ENCODE measurements around the gene COL2A1.

COL2A1 gene

GRCh38 chr12:47942614-47943225, 61.6 kb downstream of the COL2A1 start:
- no peak for DNase-seq

- peak; percentile 20 to 42 for DNase-seq
Observed at GRCh38 chr12:47941871-47942613, 62.2 kb downstream of the COL2A1 start.

DNA sequence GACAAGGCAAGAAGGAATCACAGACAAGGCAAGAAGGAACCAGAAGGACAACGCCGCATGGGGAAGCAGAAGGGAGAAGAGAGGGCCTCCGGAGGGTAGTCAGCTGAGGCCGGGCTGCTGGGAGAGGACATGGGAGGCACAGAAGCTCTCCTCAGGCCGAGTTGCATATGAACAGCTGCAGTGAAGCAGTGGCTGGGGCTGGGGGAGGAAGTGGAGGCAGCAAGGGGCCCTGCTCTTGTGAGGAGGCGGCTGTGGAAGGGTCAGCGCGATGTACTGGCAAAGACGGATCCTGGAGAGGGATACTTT, 62.8 kb downstream of the COL2A1 start:
- DNase-seq: no peak

DNA sequence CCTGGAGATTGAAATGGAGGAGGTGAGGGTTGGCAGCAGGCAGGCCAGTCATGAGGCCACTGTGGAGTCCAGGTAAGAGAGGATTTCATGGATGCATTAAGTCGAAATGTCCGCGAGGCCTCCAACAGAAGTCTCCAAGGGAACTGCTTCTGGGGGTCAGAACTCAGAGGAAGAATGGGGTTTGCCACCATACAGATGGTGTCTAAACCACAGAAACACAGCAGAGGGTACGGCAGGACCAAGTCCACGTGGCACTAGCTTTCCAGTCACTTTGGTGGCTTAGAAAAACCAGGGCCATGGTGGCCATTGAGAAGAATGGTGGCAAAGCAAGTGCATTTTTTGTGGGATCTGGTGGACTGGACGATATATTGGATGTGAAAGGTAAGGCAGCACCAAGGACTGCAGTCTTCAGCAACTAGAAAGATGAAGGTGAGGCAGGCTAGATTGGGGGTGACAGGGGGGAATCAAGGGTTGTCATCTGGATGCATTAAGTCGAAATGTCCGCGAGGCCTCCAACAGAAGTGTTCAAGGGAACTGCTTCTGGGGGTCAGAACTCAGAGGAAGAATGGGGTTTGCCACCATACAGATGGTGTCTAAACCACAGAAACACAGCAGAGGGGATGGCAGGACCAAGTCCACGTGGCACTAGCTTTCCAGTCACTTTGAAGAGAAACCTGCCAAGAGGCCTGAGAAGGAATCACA, 63.4 kb downstream of the COL2A1 start:
- DNase-seq: no peak

DNA sequence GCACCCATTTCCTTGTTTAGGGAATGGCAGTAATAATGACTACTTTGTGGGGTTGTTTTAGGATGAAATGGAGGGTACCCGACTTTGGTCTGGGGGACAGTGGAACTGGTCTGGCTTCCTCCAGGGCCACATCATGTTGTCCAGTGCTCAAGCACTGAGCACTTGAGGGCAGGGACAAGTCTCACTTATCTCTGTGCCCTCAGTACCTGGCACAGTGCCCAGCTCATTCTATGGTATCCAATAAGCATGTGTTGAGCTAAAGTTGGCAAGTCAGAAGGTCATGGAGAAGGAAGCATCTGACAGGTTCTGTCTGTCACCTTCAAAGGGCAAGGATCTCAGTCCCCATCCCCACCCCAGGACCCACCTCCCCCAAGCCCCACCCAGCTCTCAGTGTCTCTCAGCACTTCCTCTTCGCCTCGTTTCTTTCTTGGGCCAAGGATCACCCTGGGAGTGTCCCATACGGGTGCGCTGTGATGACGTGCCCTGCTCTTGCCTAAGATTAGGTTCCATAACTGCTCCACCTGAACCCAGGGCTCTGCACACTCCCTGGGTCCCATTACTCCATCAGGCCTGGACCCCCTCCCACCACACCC, 65.2 kb downstream of the COL2A1 start:
- no peak for DNase-seq

DNA sequence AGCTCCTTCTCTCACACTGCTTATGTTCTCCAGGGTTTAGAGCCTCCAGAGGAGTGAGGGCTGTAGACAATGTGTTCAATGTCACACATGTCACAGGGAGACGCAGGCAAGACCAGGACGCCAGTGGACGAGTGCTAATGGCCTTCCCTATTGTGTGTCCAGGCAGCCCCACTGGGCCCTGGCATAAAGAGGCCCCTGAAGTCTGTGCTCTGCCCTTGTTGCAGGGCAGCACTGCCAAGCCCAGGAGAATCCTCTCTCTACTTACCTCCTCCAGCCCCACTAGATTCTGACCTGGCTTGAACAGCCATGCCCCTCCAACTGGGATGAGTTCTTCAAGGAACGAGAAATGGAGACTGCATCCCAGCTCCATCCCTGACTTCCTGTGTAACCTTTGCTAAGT, 65.7 kb downstream of the COL2A1 start:
- DNase-seq: no peak

DNA sequence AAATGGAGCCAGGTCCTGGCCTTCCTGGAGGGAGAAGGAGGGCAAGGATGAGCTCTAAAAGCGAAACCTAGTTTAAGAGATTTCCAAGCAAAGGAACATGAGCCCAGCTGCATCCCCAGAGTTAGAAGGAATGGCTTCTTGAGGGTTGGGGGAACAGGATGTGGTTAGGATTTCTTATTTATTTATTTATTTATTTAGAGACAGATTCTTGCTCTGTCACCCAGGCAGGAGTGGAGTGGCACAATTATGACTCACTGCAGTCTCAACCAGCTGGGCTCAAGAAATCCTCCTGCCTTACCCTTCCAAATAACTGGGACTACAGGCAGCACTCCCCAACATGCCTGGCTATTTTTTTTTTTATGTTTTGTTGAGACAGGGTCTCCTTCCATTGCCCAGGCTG, 66.2 kb downstream of the COL2A1 start:
- DNase-seq: no peak

GRCh38 chr12:47935184-47935583, 69.1 kb downstream of the COL2A1 start:
- no peak for DNase-seq

DNA sequence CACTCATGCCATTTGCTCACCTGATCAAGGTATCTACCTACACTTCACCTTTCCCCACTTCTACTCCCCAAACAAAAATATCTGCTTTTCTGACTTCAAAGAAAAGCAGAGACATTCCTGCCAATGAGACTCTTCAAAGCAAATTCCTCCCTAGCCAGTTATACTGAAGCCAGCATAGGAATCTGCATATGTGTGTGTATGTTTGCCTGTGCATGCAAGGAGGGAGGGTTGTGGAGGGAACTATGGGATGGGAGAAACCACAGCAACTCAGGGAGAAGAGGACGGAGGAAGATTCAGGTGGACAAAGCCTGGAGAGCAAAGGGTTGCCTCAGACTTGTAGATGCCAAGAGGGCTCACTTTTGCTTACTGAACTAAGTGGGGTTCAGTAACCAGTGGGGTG, 73.1 kb downstream of the COL2A1 start:
- DNase-seq: no peak

- no peak for DNase-seq
Observed at GRCh38 chr12:47930634-47931033, 73.6 kb downstream of the COL2A1 start.

DNA sequence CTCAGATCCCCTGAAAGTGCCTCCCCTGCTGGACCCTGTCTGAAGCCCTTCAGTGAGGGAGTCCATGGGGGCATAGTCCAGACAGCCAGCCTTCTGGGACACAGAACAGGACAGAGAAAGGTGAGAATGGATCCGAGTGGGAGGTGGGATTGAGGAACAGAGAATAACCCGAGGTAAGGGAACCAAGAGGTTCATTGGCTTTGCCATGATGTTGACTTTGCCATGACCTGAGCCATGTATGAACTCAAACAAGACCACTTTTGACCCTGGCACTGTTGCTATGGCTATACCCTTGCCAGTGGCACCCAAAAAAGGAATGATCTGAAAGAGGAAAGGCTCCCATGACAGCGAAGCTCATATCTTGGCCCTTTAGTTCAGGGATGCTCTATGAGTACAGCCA, 76.9 kb downstream of the COL2A1 start:
- DNase-seq: no peak
